IPS-18a (cell line): ENCODE measurements around the gene LMX1B.
A peak's percentile ranks its signal among the peaks of the same experiment; 100 is the strongest.
"Not testable (repeated sequence)": the region's sequence is repeated elsewhere in the genome, so short reads cannot be mapped to it uniquely, and the experiment has no call there.

Source experiments
- H3K27ac ChIP-seq: one replicate; pipeline ENCODE4 v1.5.1; 2013; ENCODE audit warnings: low read length
- H3K27me3 ChIP-seq: one replicate; pipeline ENCODE4 v1.6.1; 2013; ENCODE audit warnings: mild to moderate bottlenecking, low read length; ENCODE audit not compliant: control insufficient read depth, insufficient read depth
- H3K36me3 ChIP-seq: one replicate; pipeline ENCODE4 v1.6.1; 2013; ENCODE audit warnings: low read depth, low read length; ENCODE audit not compliant: control insufficient read depth
- H3K4me1 ChIP-seq: one replicate; pipeline ENCODE4 v1.6.1; 2013; ENCODE audit warnings: low read depth, low read length; ENCODE audit not compliant: control insufficient read depth
- H3K4me3 ChIP-seq: one replicate; pipeline ENCODE4 v1.5.1; 2013; ENCODE audit warnings: low read length
- H3K9ac ChIP-seq: one replicate; pipeline ENCODE4 v1.6.1; 2013; ENCODE audit warnings: mild to moderate bottlenecking, low read length, moderate library complexity
- H3K9me3 ChIP-seq: one replicate; pipeline ENCODE4 v1.6.1; 2013; ENCODE audit warnings: low read depth, low read length; ENCODE audit not compliant: control insufficient read depth

The LMX1B gene

GRCh38 chr9:126720661-126721563, 107.2 kb downstream of the LMX1B start:
- no peaks in the 10 kb centered on the region for H3K9me3 ChIP-seq
- peaks cover 43% of the 10 kb centered on the region for H3K27me3 ChIP-seq
- no peak overlapping the region for H3K9ac ChIP-seq
- no peaks in the 10 kb centered on the region for H3K36me3 ChIP-seq
- no peak overlapping the region for H3K27ac ChIP-seq
- H3K4me3 ChIP-seq, result no peak overlapping the region
- peaks cover 16% of the 10 kb centered on the region for H3K4me1 ChIP-seq

GRCh38 chr9:126721564-126721981, 107.8 kb downstream of the LMX1B start:
- Histone ChIP-seq H3K9ac (no peak overlapping the region), H3K4me3 (no peak overlapping the region)

GRCh38 chr9:126722252-126722921, 108.7 kb downstream of the LMX1B start:
- peak overlapping the region; percentile 59 for H3K4me3 ChIP-seq
- H3K27me3 ChIP-seq, result peaks cover 44% of the 10 kb centered on the region
- peaks cover 16% of the 10 kb centered on the region for H3K4me1 ChIP-seq
- H3K27ac ChIP-seq, result no peak overlapping the region
- no peak overlapping the region for H3K9ac ChIP-seq
- no peaks in the 10 kb centered on the region for H3K36me3 ChIP-seq
- no peaks in the 10 kb centered on the region for H3K9me3 ChIP-seq

More at GRCh38 chr9:126721564-126721981, 107.8 kb downstream of the LMX1B start:
- Histone ChIP-seq H3K4me1 (peaks cover 16% of the 10 kb centered on the region), H3K9me3 (no peaks in the 10 kb centered on the region), H3K27ac (no peak overlapping the region), H3K36me3 (no peaks in the 10 kb centered on the region), H3K27me3 (peaks cover 44% of the 10 kb centered on the region)

- Histone ChIP-seq H3K9me3 (no peaks in the 10 kb centered on the region), H3K36me3 (no peaks in the 10 kb centered on the region), H3K27me3 (peaks cover 44% of the 10 kb centered on the region), H3K27ac (no peak overlapping the region), H3K4me1 (peaks cover 16% of the 10 kb centered on the region), H3K4me3 (peak overlapping the region; percentile 59), H3K9ac (no peak overlapping the region)
Observed at GRCh38 chr9:126722922-126723806, 109.4 kb downstream of the LMX1B start.

- Histone ChIP-seq H3K4me3 (peak overlapping the region; percentile 59), H3K36me3 (no peaks in the 10 kb centered on the region), H3K9ac (no peak overlapping the region), H3K9me3 (no peaks in the 10 kb centered on the region), H3K27ac (no peak overlapping the region), H3K4me1 (peaks cover 13% of the 10 kb centered on the region), H3K27me3 (peaks cover 44% of the 10 kb centered on the region)
Observed at GRCh38 chr9:126723807-126724172, 110.1 kb downstream of the LMX1B start.

- H3K27ac ChIP-seq, result no peak overlapping the region
- H3K36me3 ChIP-seq, result no peaks in the 10 kb centered on the region
- H3K9me3 ChIP-seq, result no peaks in the 10 kb centered on the region
- H3K9ac ChIP-seq, result no peak overlapping the region
- no peak overlapping the region for H3K4me3 ChIP-seq
- H3K4me1 ChIP-seq, result peaks cover 13% of the 10 kb centered on the region
- H3K27me3 ChIP-seq, result peaks cover 44% of the 10 kb centered on the region
Observed at GRCh38 chr9:126724226-126724625, 110.5 kb downstream of the LMX1B start.

GRCh38 chr9:126725485-126725884, 111.8 kb downstream of the LMX1B start:
- not testable (repeated sequence) for H3K4me1 ChIP-seq, H3K4me3 ChIP-seq, H3K9ac ChIP-seq, H3K36me3 ChIP-seq, H3K27ac ChIP-seq, H3K9me3 ChIP-seq
- peaks cover 44% of the 10 kb centered on the region for H3K27me3 ChIP-seq

- H3K4me1 ChIP-seq, H3K9ac ChIP-seq, H3K4me3 ChIP-seq, H3K27ac ChIP-seq, H3K36me3 ChIP-seq, H3K9me3 ChIP-seq: not testable (repeated sequence)
- H3K27me3 ChIP-seq, result peaks cover 25% of the 10 kb centered on the region
Observed at GRCh38 chr9:126728210-126728609, 114.5 kb downstream of the LMX1B start.

GRCh38 chr9:126730592-126730991, 116.9 kb downstream of the LMX1B start:
- H3K9me3 ChIP-seq, H3K36me3 ChIP-seq, H3K4me3 ChIP-seq, H3K27ac ChIP-seq, H3K27me3 ChIP-seq, H3K4me1 ChIP-seq, H3K9ac ChIP-seq: not testable (repeated sequence)

- no peaks in the 10 kb centered on the region for H3K4me1 ChIP-seq
- no peaks in the 10 kb centered on the region for H3K27me3 ChIP-seq
- no peak overlapping the region for H3K4me3 ChIP-seq
- H3K9ac ChIP-seq, result no peak overlapping the region
- no peaks in the 10 kb centered on the region for H3K9me3 ChIP-seq
- H3K27ac ChIP-seq, result no peak overlapping the region
- no peaks in the 10 kb centered on the region for H3K36me3 ChIP-seq
Observed at GRCh38 chr9:126733005-126733404, 119.3 kb downstream of the LMX1B start.

GRCh38 chr9:126734877-126735276, 121.1 kb downstream of the LMX1B start:
- no peaks in the 10 kb centered on the region for H3K9me3 ChIP-seq
- H3K4me1 ChIP-seq, result no peaks in the 10 kb centered on the region
- H3K36me3 ChIP-seq, result no peaks in the 10 kb centered on the region
- H3K27me3 ChIP-seq, result no peaks in the 10 kb centered on the region
- no peak overlapping the region for H3K27ac ChIP-seq
- H3K4me3 ChIP-seq, result no peak overlapping the region
- H3K9ac ChIP-seq, result no peak overlapping the region
